NCI-H146 (cell line): ENCODE results near the gene HDAC2.
"Not testable (repeated sequence)": the region's sequence is repeated elsewhere in the genome, so short reads cannot be mapped to it uniquely, and the experiment has no call there.

Experiments
- DNase-seq: peaks from one replicate; lab custom pipeline; 2025; lab: John Stamatoyannopoulos, UW

HDAC2 gene

DNA sequence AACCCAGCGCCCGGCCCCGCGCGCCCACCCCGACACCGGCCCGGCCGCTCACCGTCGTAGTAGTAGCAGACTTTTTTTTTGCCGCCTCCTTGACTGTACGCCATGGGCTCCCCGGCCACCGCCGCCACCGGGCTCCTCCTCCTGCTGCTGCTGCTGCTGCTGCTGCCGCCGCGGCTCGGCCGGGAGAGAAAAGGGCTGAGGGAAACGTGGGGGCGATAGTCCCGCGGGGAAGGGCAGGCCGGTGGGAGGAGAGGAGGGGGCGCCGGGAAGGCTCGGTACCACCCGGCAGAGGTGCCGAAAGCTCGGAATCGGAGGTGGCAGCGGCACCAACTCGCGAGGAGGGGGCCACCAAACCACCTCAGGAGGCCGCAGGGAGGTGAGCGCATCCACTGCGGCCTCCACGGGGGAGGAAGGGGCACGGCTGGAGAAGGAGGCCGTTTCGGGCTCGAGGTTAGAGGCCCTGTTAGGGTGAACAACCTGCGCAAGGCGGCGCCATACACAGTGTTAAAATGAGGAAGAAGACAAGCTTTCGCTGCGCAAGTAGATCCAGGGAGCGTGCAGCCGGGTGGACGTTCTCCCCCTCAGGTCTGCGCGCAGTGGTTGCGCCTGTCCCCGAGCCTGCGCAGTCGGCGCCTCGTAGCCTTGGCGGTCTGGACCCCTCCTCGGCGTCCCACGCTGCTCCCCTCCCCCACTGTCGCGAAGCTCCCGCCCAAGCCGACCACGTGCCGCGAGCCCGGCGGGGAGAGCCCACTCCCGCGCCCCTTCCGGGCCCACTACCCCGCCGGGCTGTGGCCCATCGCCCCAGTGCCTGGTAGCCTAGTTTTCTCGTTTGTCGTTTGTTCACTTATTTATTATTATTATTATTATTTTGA lies at the start of gene HDAC2:
TSS of gene HDAC2 (minus strand) at position 344 of the 872 bp plus-strand sequence. CDS start at position 104, 240 bp downstream.
- DNase-seq: peak; percentile 91

DNA sequence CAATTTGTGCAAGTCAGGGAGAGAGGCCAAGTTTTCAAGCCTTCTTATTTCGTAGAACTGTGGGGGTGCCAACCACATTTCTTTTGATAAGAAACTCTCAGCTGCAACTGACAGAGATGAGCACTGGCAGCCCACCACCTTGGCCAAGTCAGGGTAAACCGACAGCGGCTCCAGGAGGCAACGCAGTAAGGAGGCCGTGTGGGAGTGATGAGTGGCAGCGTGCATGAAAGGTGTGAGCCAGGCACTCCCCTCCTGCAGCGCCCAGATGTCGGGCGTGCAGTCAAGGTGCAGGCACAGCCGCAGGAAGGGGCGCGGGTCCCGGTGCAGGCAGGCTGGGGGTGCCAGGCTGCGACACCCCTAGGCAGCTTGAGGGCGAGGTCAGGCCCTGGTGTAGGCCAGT lies 49.2 kb upstream of the HDAC2 start:
- DNase-seq: no peak

DNA sequence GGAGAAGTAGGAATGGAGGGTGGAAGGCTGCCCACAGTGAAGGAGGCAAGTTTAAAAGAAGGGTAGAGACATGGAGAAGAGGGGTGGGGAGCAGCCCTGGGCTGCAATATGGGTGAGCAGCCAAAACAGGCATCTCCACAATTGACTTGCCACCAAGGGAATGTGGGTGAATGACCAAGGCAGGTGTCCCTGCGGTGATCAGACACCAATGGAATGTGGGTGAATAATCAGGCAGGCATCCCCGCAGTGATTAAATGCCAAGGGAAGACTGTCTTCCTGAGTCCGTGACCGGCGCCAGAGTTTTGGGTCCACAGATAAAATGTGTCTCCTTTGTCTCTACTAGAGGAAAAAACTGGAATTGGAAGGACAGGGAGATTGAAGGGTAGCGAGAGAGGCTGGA lies 46.2 kb upstream of the HDAC2 start:
- DNase-seq: not testable (repeated sequence)

DNA sequence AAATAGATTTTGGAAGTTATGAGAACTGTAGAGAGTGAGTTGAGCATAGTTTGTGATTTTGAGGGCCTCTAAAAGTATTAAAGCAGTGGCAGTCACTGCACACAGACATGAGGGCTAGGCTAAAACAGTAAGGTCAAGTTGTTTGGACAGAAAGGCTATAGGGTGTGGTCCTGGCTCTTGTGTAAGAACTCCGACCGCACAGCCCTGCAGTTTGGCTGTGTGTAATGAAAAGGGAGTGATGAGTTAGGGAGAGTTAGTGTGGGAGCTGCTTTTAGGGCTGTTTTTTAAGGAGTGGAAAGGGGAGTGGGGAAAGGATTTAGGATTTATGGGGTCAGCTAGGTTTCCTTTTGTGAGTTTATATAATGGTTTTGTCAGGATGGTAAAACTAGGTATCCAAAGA lies 43.2 kb upstream of the HDAC2 start:
- DNase-seq: not testable (repeated sequence)

DNA sequence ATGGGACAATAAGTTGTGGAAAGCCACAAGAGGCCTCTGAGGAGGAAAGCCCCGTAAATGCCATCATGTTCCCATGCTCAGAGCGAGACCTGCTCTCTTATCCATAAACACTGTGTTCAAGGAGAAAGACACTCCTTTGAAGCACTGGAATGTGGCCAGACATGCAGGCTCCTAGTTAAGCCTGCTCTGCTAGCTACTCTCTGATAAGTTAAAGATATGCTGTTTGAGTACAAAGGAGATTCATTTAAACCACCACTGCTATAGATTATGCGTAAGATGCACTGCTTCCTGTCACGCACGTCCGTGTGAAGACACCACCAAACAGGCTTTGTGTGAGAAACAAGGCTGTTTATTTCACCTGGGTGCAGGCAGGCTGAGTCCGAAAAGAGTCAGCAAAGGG lies 40.5 kb upstream of the HDAC2 start:
- not testable (repeated sequence) for DNase-seq

DNA sequence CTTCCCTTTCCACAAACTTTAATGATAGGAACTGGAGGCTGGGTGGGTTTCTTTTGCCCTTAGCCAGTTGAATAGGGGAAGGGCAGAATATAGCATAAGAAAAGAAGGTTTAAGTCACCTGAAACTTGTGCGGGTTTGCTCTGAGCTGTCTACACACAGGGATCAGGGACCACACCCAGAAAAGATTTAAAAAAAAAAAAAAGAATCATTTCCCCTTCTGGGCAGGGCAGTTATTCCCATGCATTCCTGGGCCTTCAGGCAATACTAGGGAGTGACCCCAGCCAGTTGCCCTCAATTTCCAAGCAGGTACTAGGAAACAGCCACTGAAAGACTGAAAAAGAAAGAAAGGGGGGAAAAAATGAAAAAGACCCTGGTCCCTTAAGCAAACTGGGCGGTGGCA lies 39.6 kb upstream of the HDAC2 start:
- no peak for DNase-seq

DNA sequence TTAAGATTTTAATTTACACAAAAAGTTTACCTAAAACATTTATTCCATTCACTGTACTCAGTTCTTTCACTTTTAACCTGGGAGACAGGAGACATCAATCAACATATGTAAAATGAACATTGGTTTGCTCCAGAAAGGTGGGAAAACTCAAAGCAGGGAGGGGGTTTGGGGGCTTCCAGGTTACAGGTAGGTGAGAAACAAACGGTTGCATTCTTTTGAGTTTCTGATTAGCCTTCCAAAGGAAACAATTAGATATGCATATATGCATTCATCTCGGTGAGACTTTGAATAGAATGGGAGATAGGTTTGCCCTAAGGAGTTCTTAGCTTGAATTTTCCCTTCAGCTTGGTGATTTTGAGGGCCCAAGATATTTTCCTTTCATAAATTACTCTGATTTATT lies 38.2 kb upstream of the HDAC2 start:
- DNase-seq: no peak

DNA sequence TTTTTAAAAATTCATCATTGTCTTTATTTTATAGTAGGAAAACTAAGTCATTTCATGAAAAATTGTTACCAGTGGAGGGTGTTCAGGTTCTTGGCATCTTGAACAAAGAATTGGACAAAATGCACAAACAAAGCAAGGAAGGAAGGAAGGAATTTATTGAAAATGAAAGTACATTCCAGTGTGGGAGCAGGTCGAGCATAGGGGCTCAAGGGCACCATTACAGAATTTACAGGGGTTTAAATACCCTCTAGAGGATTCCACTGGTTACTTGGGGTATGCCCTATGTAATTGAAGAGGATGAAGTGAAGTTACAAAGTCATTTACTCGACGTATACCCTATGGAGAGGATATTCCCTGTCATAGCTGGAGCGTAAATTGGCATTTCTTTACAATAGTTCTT lies 37.4 kb upstream of the HDAC2 start:
- DNase-seq: no peak

DNA sequence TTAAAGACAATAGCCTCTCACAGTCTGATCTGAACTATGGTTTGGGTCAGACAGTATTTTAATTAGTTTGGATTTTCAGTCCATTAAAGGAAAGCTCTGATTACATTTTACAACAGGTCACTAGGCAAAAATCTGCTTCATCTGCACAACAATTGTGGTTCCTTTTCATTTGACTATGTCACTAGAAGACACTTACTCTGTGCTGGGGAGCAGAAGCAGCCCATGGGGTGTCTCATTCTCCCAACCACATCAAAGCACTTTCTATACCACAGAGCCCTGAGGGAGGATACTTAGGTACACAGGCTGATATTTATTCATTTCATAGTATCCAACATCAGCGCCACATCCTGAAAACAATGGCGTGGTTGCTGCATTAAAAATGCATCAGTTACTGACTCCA lies 36.6 kb upstream of the HDAC2 start:
- no peak for DNase-seq

DNA sequence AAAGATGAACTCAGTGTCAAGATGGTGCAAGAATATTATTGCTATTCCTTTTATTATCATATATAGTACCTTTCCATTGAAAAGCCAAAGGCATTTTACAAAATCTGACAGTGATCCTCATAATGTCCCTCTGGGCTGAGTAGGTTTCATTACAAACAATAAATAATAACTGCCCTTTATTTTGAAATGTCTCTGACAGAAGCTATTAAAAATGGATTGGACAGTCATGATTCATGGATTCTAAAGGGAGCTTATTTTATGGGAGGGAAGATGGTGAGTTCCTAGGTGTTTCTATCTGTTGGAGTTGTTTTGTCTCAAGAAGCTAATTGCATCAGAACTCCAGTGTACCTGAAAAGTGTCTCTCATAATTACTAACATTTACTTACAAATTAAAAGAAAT lies 30.4 kb upstream of the HDAC2 start:
- no peak for DNase-seq

DNA sequence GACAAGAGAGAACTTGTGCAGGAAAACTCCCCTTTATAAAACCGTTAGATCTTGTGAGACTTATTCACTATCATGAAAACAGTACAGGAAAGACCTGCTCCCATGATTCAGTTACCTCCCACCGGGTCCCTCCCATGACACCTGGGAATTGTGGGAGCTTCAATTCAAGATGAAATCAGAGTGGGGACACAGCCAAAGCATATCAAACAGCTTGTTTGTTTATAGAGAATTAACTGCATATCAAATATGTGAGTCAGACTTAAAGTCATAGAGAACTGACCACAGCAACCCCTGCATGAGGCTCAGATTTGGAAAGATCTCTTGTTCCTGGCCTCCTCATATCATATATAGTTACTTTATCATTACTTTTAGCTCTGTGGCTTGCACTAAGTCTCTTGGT lies 29.1 kb upstream of the HDAC2 start:
- no peak for DNase-seq

DNA sequence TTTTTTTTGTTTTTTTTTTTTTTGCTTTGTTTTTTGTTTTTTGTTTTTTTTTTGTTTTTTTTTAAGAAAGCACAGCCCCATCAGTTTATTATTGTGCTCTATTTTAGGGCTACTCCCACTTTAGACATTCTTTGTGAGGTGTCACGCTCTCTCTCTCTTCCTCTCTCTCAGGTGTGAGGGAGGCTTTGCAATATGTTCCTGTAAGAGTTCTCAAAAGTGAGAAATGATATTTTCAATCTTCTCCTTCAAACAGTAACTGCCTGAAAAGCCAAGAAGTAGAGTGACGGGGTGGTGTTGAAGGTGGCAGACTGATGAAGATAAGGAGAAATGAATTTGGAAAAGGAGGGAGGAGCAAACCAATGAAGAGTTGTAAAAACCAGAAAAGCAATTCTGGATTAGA lies 28.3 kb upstream of the HDAC2 start:
- DNase-seq: no peak

DNA sequence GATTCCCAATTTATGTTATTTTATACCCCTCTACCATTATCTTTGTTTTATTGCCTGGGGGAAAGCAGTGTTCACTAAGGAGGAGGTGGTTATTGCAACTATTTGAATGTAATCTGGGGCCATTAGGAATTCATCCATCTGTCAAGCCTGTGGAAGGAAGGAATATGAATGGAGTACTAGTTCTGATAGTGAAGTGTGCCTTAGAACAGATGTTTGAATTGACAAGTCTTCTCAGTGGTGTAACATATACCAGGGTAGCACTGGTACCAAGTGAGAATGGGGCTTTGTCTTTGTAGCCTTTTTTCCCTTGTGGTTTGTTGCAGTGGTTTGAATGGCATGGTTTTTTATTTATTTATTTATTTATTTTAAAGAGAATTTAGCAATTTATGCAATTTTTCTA lies 27.9 kb upstream of the HDAC2 start:
- no peak for DNase-seq

DNA sequence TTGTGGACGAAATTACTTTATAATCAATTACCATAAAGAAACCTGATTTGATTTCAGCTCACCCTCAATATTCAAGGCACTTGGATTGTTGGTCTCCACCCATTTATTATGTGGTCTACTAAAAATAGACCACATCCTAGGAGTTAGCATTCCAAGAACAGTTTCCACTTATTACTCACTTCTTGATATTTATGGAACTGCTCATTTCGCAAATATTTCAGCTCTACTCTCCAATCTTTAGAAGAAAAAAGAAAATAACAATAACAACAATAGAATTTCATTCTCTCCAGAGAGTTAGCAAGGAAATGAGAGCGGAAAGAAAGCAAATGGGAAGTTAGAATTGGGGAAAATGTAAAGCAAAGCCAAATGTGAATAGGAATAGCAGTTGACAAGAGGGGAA lies 26.2 kb upstream of the HDAC2 start:
- DNase-seq: no peak

DNA sequence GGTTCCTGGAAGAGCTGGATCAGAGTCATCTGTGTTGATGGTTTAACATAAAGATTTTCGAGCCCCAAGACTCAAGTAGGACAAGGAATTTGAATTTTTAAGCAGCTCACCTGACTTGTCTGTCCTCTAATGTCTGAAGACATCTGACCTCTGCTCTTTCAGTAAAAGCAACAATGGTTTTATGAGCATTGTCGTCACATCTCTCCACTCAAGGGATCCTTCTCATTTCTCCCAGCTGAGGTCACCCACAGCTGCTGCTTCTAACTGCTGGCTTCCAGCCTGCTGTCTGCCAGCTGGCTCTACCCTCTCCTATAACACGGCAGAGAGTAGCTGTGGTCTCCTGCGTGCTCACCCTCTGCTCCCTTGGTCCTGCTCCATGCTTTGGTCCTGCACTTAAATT lies 24.7 kb upstream of the HDAC2 start:
- peak; percentile 42 for DNase-seq

DNA sequence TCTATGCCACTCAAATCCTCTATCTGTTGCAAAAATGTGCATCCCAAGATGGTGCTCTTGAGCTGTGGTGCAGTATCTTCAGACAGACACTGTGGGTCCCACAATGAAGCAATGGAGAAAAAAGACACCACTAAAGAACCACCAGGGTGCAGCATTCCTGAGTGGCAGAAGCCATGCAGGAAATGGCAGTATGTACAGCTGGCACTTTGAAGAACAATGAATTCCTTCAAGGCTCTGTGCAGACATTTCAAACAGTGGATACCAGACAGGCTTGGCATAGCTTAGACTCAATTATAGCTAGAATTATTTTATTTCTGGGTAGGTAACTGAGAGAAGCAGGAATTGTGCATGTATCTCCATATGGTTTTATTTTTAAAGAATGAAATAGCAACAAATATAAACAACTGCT lies 24.0 kb upstream of the HDAC2 start:
- peak; percentile 79 for DNase-seq

DNA sequence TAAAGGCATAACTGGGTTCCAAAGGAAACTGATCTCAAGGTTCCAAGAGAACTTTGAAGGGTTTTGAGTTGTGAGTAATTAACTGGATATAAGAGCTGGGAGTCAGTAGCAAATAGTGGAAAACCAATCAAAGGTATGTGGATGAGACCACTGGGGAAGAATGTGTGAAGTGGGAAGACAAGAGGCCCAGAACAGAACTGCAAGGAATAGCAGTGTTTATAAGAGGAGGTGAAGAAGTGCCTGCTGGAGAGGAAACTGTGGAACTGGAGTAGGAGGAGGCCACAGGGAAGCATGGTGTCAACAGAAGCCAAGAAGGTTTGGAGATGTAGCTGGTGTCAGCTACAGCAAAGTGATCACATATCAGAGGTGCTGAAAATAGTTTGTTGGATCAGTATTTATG lies 18.7 kb upstream of the HDAC2 start:
- no peak for DNase-seq

DNA sequence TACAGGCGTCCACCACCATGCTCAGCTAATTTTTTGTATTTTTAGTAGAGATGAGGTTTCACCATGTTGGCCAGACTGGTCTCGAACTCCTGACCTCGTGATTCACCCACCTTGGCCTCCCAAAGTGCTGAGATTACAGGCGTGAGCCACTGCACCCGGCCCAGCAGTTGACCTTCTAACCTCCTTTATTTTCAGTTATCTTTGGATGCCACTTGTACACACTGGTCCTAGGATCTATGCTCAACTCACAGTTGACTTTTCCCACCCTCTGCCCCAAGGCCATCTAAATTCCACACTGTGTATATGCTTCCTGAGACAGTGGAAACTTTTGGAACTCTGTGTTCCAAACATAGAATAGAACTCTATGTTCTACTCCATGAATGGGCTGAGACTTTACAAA lies 11.7 kb upstream of the HDAC2 start:
- not testable (repeated sequence) for DNase-seq

DNA sequence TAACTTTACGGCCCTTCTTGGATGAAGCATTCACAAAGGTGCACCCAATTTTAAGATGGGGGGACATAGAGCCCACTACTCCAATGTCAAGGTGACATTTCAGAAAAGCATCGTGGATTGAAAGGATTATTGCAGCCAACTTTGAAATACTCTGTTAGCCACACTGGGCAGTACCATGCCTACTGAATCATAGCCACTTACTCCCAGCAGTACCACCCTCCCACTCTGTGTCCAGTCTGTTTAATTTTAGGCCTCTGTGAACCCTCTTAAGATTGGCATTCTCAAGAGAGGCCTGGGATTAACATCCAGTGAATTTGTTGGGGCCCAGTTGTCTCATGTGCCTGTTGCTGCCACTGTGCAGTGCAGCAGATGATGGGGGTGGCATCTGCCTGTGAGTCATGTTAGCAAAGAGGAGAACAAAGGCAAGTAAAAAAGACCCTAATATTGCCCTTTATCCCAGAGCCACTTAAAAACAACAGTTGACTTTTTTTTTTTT lies 11.2 kb upstream of the HDAC2 start:
- DNase-seq: no peak

DNA sequence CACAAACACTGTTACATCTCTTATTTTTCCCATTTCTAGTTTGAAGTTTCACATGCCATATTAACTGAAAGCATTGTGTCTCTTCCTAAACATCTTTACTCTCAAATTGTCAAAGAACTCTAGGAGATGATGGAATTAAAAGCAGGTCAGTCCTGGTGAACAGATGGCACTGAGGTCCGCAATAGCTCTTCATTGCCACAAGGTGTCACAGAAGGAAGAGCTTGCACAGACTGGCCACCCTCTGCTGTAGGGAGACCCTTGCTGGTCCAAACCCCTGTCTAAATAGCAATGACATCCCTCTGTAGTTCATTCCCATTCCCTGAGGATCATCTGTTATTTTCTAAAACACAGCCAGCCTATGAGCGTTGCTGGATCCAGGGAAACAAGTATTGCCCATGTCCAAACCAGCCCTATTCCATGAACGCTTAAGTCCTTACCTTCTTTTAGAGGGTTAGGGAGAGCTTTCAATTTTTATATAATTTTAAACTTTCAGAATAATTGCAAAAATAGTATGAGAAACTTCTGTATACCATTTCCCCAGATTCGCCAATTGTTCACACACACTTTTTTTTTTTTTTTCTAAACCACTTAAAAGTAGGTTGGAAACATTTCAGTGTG lies 10.1 kb upstream of the HDAC2 start:
- DNase-seq: peak; percentile 34

DNA sequence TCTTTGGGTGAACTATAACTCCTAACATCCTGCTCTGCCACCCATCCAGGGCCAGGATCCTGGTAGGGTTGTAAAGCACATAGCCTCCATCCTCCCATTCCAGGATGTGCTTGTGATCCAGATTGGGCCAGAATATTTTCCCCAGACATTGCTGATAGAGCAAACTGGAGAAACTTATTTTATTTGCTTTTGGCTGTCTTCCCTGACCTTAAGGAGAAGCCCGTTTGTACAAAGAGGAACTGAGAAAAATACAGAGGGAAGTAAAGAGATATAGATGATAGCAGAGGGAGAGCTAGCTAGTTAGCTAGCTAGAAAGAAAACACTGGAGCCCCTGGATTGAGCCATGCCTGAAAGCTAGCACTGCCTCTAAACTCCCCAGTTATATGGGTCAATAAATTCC lies 9.0 kb upstream of the HDAC2 start:
- DNase-seq: no peak

DNA sequence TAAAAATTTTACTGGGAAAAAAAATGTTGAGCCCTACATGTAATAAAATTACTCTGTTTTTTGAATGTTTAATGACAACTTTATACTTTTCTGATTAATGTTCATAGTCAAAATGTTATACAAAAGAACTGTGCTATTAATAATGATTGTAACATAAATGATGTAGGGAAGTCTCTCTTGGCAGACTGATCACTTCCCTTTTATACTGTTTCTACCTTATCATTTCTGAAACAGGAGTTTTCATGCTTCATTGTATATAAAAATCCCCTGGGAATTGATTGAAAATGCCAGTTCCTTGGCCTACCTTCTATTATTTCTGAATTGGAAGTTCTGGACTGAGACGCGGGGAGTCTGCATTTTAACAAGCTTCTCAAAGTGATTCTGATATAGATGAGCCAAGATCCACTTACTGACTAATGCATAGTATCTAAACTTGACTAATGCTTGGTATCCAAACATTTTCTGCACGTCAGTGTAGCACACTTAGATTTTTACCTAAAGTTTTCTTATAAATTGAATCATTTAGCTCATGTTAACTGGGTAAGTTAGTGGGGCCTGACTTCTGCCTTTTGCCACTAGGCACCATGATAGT lies 7.2 kb upstream of the HDAC2 start:
- DNase-seq: no peak

DNA sequence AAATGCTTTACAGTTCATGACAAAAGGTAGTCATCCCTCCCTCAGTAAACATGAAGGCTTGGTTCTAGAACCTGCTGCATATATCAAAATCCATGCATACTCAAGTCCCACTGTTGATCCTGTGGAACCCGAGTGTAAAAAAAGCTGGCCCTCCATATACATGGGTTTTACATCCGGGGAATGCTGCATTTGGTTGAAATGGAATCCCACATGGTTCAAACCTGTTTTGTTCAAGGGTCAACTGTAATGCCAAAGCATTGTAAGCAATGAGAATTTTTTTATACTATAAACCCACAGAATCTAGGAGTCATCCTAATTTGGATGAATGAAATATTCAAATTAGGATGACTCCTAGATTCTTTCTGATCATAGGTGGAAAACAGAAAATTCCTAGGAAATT lies 5.9 kb upstream of the HDAC2 start:
- DNase-seq: no peak
